HG02759 (cell line): ENCODE measurements around the gene DPM3.
"Not testable (repeated sequence)": the region's sequence is repeated elsewhere in the genome, so short reads cannot be mapped to it uniquely, and the experiment has no call there.

ENCODE experiments used
- ATAC-seq: cut with Tn5 transposase; IDR thresholded peaks from one replicate; pipeline ENCODE4 v1.9.1; 2021; ENCODE audit warnings: mild to moderate bottlenecking, moderate library complexity; ENCODE audit not compliant: unreplicated experiment

DPM3 gene, protein sequence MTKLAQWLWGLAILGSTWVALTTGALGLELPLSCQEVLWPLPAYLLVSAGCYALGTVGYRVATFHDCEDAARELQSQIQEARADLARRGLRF

DNA sequence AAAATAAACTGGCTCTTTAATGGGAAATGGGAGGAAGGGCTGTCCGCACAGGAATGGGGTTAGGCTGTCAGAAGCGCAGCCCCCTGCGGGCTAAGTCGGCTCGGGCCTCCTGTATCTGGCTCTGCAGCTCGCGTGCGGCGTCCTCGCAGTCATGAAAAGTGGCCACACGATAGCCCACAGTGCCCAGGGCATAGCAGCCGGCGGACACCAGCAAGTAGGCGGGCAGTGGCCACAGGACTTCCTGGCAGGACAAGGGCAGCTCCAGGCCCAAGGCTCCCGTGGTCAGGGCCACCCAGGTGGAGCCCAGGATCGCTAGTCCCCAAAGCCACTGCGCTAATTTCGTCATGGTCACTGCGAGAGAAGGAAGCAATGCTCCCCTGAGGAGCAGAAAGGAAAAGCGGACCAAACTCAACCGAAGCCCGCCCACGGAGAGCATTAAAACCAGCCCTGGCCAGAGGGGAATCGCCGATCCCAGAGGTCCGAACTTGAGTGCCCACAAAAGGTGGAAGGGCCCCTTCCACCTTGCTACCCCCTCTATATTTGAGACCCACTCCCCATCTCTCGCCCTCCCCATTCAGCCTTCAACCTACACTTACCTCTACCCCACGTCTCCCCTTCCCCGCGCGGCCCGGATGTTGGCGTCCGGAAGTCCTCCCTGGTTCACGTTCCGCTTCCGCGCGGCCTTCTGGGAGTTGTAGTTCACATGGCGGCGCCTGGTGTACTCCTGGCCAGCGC is at the start of gene DPM3:
TSS of gene DPM3 (minus strand) at position 637 of the 735 bp plus-strand sequence. CDS start at position 346, 291 bp downstream.
- ATAC-seq, result peak; percentile 75

DNA sequence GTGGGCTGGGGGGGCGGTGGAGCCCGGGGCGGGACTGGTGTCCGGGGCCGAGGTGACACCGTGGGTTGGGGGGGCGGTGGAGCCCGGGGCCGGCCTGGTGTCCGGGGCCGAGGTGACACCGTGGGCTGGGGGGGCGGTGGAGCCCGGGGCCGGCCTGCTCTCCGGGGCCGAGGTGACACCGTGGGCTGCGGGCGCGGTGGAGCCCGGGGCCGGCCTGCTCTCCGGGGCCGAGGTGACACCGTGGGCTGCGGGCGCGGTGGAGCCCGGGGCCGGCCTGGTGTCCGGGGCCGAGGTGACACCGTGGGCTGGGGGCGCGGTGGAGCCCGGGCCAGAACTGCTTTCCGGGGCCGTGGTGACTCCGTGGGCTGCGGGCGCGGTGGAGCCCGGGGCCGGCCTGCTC is 49.6 kb upstream of the DPM3 start:
- ATAC-seq, result not testable (repeated sequence)

DNA sequence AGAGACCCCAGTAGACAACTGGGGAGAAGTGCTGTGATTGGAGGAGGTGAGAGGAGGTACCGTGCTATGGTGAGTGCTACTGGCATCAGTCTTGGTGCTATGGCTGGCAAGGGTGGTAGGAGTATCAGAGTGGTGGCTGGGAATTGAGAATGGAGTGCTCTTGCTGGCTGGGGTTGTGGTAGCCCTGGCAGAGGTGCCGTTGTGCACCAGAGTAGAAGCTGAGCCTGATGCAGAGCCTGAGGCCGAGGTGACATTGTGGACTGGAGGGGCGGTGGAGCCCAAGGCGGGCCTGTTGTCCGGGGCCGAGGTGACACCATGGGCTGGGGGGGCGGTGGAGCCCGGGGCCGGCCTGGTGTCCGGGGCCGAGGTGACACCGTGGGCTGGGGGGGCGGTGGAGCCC is 47.9 kb upstream of the DPM3 start:
- ATAC-seq, result no peak

DNA sequence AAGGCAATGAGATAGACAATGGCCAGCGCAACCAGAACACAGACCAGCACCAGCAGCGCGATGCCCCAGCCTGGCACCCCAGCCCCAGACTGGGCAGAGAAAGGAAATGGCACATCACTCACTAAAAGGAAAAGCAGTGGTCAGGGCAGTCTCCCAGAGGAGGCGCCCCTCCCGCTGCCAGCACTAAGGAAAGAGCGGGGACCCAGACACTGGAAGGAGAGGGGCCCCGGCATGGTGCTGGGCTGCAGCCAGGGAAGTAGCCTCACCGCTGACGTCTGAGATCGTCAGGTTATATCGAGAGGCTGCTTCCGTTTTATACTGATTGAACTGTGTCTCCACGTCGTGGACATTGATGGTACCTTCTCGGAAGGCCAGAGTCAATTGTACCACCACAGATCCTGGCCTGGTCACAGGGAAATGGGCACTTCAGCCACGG is 47.1 kb upstream of the DPM3 start:
- ATAC-seq, result no peak

DNA sequence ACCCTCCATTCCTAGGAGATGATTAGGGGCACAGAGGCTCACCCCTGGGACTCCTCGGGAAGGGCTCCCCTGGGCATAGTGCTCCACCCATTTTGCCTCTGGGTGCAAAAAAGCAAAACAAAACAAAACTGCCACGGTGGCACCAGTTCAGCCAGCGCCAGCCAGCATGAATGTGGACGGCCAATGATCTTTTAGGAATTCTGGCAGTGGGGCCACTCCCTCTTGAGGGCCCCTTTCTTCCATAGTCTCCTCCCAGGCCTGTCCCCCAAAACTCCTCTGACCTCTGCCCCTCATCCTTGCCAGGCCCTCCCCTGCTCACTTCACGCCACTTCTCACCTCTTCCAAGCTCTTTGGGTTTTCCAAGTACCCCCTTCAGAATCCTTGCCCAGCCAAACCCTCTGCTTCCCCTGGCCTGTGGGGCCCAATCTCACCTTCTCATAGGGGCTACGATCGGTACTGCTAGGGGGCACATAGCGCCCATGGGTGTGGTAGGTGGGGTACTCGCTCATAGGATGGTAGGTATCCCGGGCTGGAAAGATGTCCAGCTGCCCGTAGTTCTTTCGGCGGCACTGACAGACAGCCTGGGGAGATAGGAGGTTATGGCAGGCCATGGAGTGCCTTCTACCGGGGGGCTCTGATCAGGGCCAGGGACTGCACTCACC is 46.6 kb upstream of the DPM3 start:
- no peak for ATAC-seq

DNA sequence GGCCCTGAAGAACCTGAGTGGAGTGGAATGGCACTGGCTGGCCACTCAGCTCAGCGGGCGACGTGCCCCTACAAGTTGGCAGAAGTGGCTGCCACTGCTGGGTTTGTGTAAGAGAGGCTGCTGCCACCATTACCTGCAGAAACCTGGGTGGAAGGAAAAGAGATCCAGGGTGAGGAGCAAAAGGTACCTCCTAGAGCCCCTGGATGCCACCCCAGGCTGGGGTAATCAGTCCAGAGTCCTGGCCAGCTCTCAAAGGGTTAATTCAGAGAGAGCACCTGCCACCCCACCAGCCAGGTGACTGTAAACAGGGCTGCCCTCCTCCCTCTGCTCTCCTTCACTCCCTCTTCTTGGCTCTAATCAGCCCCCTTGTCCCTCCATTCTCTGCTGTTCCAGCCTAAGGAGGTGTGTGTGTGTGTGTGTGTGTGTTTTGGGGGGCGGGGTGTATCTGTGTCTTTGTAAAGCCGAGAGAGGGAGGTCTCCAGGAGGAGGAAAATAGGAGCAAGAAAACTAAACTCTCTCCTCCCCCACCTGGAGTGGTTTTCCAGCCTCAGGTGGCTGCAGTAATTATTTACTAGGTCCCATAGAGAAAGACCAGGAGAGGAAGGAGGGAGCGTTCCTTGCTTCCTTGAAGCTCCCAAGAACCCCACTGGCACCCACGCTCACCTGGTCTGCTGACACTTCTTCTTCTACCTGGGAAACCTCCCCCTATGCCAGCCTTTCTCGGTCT is 45.9 kb upstream of the DPM3 start:
- ATAC-seq, result no peak

DNA sequence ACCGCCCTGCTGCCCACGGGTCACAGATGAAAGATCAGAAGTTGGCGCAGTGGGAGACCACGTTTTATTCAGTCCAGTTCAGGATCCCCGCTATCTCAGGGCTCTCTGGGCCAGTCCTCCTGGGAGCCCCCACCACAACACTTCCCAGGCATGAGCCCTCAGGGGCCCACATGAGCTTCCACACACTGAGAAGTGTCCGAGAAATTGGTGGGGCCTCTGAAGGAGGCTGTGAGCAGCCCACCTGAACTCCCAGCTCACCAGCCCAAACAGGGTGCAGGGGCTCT is 45.4 kb upstream of the DPM3 start:
- no peak for ATAC-seq

DNA sequence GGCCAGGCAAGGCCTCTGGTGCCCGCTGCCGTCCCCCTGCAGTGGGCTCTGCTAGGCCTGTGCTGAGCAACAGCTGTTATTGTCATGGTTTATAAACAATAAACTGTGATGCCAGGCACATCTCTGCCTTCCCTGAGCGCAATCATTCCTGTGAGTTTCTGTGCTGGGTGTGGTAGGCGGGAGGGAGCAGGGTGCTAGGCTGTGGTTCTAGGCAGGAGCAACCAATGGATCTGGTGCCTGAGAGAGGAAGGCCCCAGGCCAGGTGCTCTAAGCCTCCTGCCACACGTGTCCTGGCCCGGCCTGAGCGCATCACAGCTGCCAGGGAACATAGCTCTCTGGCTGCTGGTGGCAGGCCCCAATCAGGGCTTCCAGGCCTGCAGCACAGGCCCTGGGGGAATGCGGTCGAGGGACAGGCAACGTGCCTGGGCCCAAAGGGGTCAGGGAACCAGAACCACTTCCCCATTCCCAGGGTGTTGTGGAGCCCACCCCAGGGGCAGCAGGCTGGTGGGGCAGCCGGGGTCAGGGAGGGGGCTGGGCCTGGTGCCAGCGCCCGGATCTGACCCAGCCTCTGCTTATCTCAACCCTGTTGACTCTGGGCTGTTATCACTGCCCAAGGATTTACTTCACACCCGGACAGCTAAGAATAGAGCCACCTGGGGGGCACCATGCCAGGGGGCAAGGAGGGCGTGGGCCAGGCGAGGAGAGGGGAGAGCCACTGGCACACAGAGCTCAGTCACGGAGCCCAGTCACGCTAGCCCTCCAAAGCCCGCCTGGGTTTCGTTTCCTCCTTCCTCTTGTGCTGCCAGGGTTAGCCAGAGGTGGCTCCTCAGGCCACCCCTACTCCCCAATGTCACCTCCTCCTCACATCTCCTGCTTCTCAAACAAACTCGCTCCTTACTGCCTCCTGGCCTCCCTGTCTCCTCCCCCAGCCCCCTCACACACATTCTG is 44.8 kb upstream of the DPM3 start:
- ATAC-seq, result peak; percentile 85

DNA sequence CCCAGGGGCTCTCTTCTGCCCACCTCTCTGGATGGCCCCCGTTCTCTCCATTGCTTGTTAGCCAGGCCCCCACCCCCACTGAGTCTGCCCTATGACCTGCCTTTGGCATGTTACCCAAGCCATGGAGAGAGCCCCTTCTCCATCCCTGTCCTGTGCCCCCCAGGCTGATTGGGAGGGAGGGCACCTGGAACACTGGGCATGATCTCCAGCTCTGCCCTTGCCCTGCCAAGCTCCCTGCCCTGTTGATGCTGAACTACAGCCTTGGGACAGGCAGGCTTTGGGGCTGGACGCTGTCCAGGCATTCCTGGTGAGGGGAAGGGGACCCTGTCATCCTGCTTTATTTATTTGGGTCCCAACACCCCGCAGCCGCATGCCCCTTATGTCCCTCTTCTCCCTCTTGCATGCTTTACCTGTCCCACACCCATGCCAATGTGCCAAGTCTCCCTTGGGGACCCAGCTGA is 44.0 kb upstream of the DPM3 start:
- ATAC-seq, result no peak

DNA sequence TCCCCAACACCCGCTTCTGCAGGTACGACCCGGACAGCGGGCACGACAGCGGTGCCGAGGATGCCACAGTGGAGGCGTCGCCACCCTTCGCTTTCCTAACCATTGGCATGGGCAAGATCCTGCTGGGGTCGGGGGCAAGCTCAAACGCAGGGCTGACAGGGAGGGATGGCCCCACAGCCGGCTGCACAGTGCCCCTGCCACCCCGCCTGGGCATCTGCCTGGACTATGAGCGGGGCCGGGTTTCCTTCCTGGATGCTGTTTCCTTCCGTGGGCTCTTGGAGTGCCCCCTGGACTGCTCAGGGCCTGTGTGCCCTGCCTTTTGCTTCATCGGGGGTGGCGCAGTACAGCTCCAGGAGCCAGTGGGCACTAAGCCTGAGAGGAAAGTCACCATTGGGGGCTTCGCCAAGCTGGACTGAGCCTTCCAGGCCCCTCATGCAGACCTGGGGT is 43.5 kb upstream of the DPM3 start:
- no peak for ATAC-seq

DNA sequence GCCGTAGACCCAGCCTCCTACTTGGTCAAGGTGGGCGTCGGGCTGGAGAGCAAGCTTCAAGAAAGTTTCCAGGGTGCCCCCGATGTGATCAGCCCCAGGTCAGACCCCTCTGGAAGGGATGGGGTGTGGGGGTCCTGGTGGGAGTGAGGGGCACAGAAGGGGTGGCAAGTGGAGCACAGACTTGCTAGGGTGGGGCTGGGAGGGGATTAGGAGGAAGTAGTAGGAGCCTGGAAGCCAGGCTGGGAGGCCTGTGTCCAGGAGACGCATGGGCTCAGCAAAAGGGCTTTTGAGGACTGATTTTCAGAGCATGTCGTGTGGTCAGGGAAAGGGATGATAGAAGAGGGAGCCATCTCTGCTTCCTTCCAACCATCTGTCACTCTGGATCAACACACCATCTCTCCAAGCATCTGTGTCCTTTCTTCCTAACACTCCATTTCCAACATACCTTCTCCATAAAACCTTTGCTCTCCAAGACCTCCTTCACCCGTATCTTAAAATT is 41.8 kb upstream of the DPM3 start:
- no peak for ATAC-seq

DNA sequence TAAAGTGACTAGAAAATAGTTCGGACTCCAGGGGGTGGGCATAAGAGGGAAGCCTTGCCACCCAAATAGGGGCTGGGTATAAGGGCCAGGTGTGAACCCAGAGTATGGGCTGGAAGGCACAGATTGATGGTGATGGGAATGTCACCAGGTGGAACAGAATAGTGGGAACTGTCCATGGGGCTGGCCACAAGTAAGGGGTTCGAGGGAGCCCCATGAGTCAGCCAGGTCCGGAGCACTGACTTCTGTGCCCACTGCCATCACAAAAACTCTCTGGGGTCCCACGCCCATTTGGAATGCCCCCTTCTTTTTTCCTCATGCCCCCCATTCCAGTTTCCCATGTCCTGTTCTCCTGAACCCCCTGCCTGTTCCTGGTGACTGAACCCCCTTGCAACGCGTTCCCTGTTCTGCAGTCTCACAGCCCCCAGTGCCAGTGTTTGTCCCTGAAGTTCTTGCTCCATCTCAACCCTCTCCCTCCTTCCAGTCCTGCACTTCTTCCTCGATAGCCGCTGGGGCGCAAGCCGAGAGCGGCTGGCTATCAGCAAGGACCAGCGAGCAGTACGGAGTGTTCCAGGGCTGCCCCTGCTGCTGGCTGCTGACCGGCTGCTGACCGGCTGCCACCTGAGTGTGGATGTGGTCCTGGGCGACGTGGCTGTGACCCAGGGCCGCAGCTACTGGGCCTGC is 41.2 kb upstream of the DPM3 start:
- ATAC-seq, result no peak

DNA sequence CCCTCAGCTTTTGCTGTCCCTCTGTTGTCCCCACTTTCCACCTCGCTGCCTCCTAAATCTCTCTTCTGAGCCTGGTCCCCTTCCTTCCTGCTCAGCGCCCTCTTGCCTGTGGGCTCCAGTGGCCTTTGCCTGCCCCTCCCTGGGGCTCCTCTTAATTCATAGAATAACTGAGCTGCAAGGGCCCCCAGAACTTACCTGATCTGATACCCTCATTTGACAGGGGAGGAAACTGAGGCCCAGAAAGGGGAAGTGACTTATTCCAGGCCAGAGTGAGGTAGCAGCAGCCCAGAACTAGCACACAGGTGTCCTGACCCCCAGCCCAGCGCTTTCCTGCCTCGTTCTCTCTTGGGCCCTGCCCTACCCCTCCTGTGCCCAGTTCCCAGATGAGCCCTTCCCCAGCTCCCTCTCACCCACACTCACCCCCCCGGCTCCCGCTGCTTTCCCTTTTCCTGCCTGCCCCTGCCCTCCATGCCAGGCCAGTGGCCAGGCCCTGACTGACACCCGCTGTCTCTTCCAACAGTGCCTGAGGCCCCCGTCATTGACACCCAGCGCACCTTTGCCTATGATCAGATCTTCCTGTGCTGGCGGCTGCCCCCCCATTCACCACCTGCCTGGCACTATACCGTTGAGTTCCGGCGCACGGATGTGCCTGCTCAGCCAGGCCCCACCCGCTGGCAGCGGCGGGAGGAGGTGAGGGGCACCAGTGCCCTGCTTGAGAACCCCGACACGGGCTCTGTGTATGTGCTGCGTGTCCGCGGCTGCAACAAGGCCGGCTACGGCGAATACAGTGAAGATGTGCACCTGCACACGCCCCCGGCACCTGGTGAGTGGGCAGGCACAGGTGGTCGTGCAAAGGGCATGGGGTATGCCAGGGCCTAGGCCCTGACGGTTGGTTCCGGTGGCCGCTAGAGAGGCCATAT is 39.0 kb upstream of the DPM3 start:
- ATAC-seq, result no peak

DNA sequence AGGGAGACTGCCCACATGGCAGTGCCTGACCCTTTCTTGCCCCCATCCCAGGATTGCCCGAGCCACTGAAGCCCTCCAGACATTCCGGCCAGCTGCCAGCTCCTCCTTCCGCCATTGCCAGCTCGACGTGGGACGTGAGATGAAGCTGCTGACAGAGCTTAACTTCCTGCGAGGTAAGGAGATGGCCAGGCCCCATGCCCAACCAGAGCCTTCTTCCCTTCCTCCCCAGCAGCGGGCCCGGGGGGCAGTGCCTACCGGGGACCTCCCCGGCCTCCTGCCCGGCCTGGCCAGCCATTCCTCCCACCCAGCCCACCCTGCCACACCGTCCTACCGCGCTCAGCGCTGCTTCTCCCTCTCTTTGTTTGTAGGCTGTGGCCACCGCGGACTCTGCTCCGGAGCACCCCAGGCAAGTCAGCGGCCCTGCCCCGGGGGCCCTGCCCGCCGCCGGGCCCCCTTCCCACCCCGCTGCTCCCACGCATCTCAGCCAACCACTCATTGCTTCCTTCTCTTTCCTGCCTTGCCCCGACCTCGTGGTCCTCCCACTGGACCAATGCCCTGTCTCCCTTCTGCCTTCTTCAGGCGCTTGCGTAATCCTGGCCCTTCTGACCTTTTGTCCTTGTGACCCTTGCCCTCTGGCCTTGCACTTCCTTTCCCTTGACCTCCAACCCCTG is 38.2 kb upstream of the DPM3 start:
- ATAC-seq, result no peak

DNA sequence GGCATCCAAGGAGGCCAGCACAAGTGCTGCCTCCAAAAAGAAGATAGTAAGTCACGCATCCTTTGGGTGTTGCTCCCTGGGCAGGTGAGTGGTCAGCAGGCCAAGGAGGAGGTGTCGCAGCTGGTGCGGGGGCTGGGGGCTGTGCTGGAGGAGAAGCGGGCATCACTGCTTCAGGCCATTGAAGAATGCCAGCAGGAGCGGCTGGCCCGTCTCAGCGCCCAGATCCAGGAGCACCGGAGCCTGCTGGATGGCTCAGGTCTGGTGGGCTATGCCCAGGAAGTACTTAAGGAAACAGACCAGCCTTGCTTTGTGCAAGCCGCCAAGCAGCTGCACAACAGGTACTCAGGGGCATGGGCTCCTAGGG is 37.6 kb upstream of the DPM3 start:
- ATAC-seq, result no peak

DNA sequence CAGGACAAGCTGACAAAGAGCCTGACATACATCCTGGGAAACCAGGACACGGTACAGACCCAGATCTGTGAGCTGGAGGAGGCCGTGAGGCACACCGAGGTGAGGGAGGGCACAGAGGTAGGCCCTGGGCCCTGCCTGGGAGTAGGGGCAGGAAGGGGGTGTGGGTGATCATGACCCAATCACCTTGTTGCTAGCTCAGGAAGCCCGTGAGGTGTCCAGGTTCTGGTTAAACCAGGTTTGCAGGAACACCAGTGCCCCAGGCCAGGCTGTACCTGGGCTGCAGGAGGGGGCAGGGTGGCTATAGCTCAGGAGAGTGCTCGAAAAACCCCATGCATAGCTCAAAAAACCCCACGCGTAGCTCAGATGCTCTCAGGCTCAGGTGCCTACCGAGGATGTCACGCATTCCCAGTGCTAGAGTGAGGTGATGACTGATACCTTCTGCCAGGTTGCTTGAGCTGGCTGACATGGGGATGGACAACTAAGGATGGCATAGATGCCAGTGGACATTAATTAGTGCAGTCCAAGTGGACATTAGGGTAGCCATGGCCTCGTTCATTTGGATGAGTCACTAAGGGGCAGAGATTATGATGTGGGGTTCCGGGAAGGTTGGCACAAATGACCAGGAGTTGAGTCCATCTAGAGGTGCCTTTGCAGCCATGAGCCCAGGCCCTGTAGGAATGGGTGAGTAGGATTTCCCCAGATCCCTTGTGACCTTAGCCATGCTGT is 37.0 kb upstream of the DPM3 start:
- no peak for ATAC-seq

DNA sequence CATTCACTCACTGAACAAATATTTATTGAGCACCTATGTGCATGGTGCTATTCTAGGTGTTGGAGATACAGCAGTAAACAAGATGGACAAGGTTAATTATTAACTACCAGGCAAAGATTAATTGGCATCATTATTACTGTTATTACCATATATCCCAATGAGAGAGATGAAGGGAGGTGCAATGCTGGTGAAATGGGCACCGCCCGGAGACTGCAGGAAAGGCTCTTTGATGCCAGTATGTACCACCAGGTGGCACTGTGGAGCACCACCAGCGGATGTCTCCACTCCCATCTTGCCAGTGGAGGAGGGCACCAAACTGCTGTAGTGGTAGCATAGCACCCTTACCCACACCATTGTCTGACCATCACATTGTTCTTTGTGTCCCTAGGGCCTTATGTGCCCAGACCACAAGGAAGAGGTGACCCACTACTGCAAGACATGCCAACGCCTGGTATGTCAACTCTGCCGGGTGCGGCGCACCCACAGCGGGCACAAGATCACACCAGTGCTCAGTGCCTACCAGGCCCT is 36.3 kb upstream of the DPM3 start:
- no peak for ATAC-seq
